ENCODE results near the gene ABCC4. TPM values are rescaled to one million over a fixed set of nuclear protein-coding genes. Genes with fewer than 3 reads are reported as not detected.

The ABCC4 gene
- total RNA-seq, 1 donor = 21.4 TPM

GRCh38 chr13:95083758-95084157 is 217.5 kb downstream of the ABCC4 start:
- no peak overlapping the region for H3K4me3 ChIP-seq (ENCODE audit: low read depth, low read length)
- DNase-seq (ENCODE audit: low read depth) = peak; percentile 50
- TF ChIP-seq CTCF (IDR thresholded peaks at IDR 0.05; ENCODE audit: insufficient read depth, low read length) = no peak

- H3K4me3 ChIP-seq (ENCODE audit: low read depth, low read length) = no peak overlapping the region
- TF ChIP-seq CTCF (IDR thresholded peaks at IDR 0.05; ENCODE audit: insufficient read depth, low read length) = no peak
- no peak for DNase-seq (ENCODE audit: low read depth)
Observed at GRCh38 chr13:95083066-95083465, 218.2 kb downstream of the ABCC4 start.

- no peak overlapping the region for H3K4me3 ChIP-seq (ENCODE audit: low read depth, low read length)
- TF ChIP-seq CTCF (IDR thresholded peaks at IDR 0.05; ENCODE audit: insufficient read depth, low read length) = no peak
- DNase-seq (ENCODE audit: low read depth) = no peak
Observed at GRCh38 chr13:95075506-95075905, 225.7 kb downstream of the ABCC4 start.

GRCh38 chr13:95074820-95075219 is 226.4 kb downstream of the ABCC4 start:
- no peak for TF ChIP-seq CTCF (IDR thresholded peaks at IDR 0.05; ENCODE audit: insufficient read depth, low read length)

GRCh38 chr13:95073747-95074311 is 227.4 kb downstream of the ABCC4 start:
- TF ChIP-seq CTCF (IDR thresholded peaks at IDR 0.05; ENCODE audit: insufficient read depth, low read length) = no peak
- no peak overlapping the region for H3K4me3 ChIP-seq (ENCODE audit: low read depth, low read length)
- DNase-seq (ENCODE audit: low read depth) = peak; percentile 6

More at GRCh38 chr13:95074820-95075219, 226.4 kb downstream of the ABCC4 start:
- no peak overlapping the region for H3K4me3 ChIP-seq (ENCODE audit: low read depth, low read length)
- no peak for DNase-seq (ENCODE audit: low read depth)

- no peak for TF ChIP-seq CTCF (IDR thresholded peaks at IDR 0.05; ENCODE audit: insufficient read depth, low read length)
- peak; percentile 18 for DNase-seq (ENCODE audit: low read depth)
- no peak overlapping the region for H3K4me3 ChIP-seq (ENCODE audit: low read depth, low read length)
Observed at GRCh38 chr13:95067303-95067702, 233.9 kb downstream of the ABCC4 start.

- no peak for DNase-seq (ENCODE audit: low read depth)
- no peak overlapping the region for H3K4me3 ChIP-seq (ENCODE audit: low read depth, low read length)
- TF ChIP-seq CTCF (IDR thresholded peaks at IDR 0.05; ENCODE audit: insufficient read depth, low read length) = no peak
Observed at GRCh38 chr13:95060014-95060519, 241.2 kb downstream of the ABCC4 start.

Data from fibroblast of the aortic adventitia (primary cell).